Neuronal stem cell (in vitro differentiated cells): ENCODE data around the gene ATP6V1F.

Source experiments
- DNase-seq: peaks from one replicate; pipeline ENCODE4 v3.0.0-alpha.2; 2013; ENCODE audit warnings: low spot score
- H2AFZ ChIP-seq: one replicate; pipeline ENCODE4 v1.6.1; 2013; ENCODE audit warnings: mild to moderate bottlenecking, low read length, inconsistent platforms
- H2AK5ac ChIP-seq: 2 replicates; pipeline ENCODE4 v1.6.1; 2013; ENCODE audit warnings: low read depth, mild to moderate bottlenecking, inconsistent platforms, low read length, moderate library complexity, mixed read lengths
- H2BK120ac ChIP-seq: 2 replicates; pipeline ENCODE4 v1.6.1; 2013; ENCODE audit warnings: low read depth, mild to moderate bottlenecking, inconsistent platforms, low read length, moderate library complexity, mixed read lengths
- H2BK12ac ChIP-seq: one replicate; pipeline ENCODE4 v1.6.1; 2013; ENCODE audit warnings: low read length, inconsistent platforms
- H2BK15ac ChIP-seq: 2 replicates; pipeline ENCODE4 v1.6.1; 2013; ENCODE audit warnings: mild to moderate bottlenecking, low read length, inconsistent platforms, mixed read lengths
- H2BK5ac ChIP-seq: one replicate; pipeline ENCODE4 v1.6.1; 2013; ENCODE audit warnings: inconsistent platforms, mild to moderate bottlenecking, low read length, moderate library complexity
- H3K14ac ChIP-seq: one replicate; pipeline ENCODE4 v1.6.1; 2013; ENCODE audit warnings: low read length, inconsistent platforms
- H3K18ac ChIP-seq: 2 replicates; pipeline ENCODE4 v1.6.1; 2013; ENCODE audit warnings: low read length, inconsistent platforms
- H3K23ac ChIP-seq: 2 replicates; pipeline ENCODE4 v1.6.1; 2013; ENCODE audit warnings: low read depth, mild to moderate bottlenecking, mixed read lengths, low read length, inconsistent platforms; ENCODE audit not compliant: poor library complexity
- H3K27ac ChIP-seq: replicated peaks from 3 replicates; pipeline ENCODE4 v1.5.1; 2013; ENCODE audit warnings: low read length, inconsistent platforms
- H3K27me3 ChIP-seq, 3 experiments: 2 replicates each; pipeline ENCODE4 v1.6.1; 2013; ENCODE audit warnings: low read length in 3 of 3, mild to moderate bottlenecking in 2 of 3, inconsistent platforms in 1 of 3, low read depth in 1 of 3, mixed read lengths in 1 of 3, moderate library complexity in 1 of 3; ENCODE audit not compliant: control insufficient read depth in 3 of 3, insufficient read depth in 3 of 3
- H3K36me3 ChIP-seq, 2 donors: replicated peaks in 1 of 2; 2 replicates each; pipeline ENCODE4 v1.6.1; 2013; ENCODE audit warnings: low read length in 2 of 2; ENCODE audit not compliant: control insufficient read depth in 2 of 2, insufficient read depth in 2 of 2
- H3K4ac ChIP-seq: 2 replicates; pipeline ENCODE4 v1.6.1; 2013; ENCODE audit warnings: inconsistent platforms, mild to moderate bottlenecking, low read length, moderate library complexity
- H3K4me1 ChIP-seq, 2 donors: 1 replicate in 1 of 2; 2 replicates in 1 of 2; pipeline ENCODE4 v1.6.1; 2013; ENCODE audit warnings: low read length in 2 of 2, low read depth in 1 of 2; ENCODE audit not compliant: control insufficient read depth in 2 of 2, insufficient read depth in 1 of 2
- H3K4me2 ChIP-seq: one replicate; pipeline ENCODE4 v1.6.1; 2013; ENCODE audit warnings: mild to moderate bottlenecking, low read length, inconsistent platforms; ENCODE audit not compliant: insufficient read depth, poor library complexity, severe bottlenecking
- H3K4me3 ChIP-seq, 2 donors: 2 replicates each; pipeline ENCODE4 v1.5.1; 2013; ENCODE audit warnings: low read length in 2 of 2, mild to moderate bottlenecking in 2 of 2, inconsistent platforms in 1 of 2, moderate library complexity in 1 of 2
- H3K79me1 ChIP-seq: one replicate; pipeline ENCODE4 v1.6.1; 2013; ENCODE audit warnings: low read depth, mild to moderate bottlenecking, inconsistent platforms, low read length, moderate library complexity
- H3K9ac ChIP-seq: one replicate; pipeline ENCODE4 v1.6.1; 2013; ENCODE audit warnings: mild to moderate bottlenecking, low read depth, low read length, inconsistent platforms; ENCODE audit not compliant: poor library complexity
- H3K9me3 ChIP-seq, 2 donors: replicated peaks in 1 of 2; 2 replicates each; pipeline versions ENCODE3 to v1.6.1; 2013; ENCODE audit warnings: low read length in 2 of 2, mild to moderate bottlenecking in 2 of 2, inconsistent platforms in 1 of 2, low read depth in 1 of 2, mixed read lengths in 1 of 2, moderate library complexity in 1 of 2; ENCODE audit not compliant: control insufficient read depth in 2 of 2, insufficient read depth in 1 of 2
- H4K8ac ChIP-seq: one replicate; pipeline ENCODE4 v1.6.1; 2013; ENCODE audit warnings: low read depth, mild to moderate bottlenecking, inconsistent platforms, low read length, moderate library complexity
- H4K91ac ChIP-seq: one replicate; pipeline ENCODE4 v1.6.1; 2013; ENCODE audit warnings: low read length, low read depth, mild to moderate bottlenecking, inconsistent platforms; ENCODE audit not compliant: poor library complexity
- WGBS, 2 donors: extraction: QIAGEN DNeasy Blood & Tissue Kit; methylation state at CpG; one replicate each; pipeline ENCODE4 v1.1.7; 2013; ENCODE audit warnings: missing lambda C conversion rate in 2 of 2, mixed read lengths in 1 of 2; ENCODE audit not compliant: insufficient read length in 2 of 2, insufficient replicate concordance in 1 of 2; ENCODE audit errors: extremely low coverage in 2 of 2; 5-methylcytosine and 5-hydroxymethylcytosine counted together

Gene ATP6V1F

DNA sequence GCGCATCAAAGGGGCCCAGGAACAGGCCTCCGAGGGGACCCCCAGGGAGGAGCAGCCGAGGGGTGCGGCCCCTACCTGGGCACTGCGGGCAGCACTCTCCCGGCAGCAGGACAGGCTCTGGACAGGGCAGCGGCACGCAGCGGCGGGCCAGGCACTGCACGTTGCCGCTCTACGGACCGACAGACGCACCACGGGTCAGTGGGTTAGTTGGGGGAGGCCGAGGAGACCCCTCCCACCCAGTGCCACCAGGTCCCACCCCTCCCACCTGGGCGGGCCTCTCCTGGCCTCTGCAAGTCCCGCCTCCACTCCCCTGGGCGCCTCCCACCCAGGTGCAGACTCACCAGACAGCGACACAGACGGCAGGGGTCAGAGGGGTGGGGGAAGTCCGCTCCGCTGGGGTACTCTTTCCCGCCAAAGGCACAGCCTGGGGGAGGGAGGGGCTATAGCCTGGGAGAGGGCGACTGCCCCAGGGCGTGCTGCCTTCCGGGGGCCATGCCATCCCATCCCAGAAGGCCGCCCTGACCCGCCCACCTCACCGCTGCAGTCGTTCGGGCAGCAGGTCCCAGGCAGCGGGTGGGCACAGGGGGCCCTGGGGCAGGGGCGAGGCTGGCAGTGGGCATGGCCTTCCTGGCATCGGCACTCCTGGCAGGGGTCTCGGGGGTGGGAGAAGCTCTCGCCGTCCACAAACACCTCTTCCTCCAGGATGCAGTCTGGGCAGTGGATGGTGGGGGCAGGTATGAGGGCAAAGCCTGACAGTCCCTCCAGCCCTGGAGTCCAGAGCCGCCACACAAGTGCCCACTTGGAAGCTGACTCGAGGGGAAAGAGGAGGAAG lies 28.7 kb downstream of the ATP6V1F start:
- H2BK15ac ChIP-seq, result peak overlapping the region; percentile 92
- peaks cover 0 to 7% of the 10 kb centered on the region in 2 donors for H3K9me3 ChIP-seq
- H3K23ac ChIP-seq, result peak overlapping the region; percentile 98
- no CpG with 5 or more reads among the region's 41 CpGs for WGBS, 2 donors
- H3K36me3 ChIP-seq, result peaks cover 0 to 5% of the 10 kb centered on the region in 2 donors
- H3K27me3 ChIP-seq, result peaks cover 7 to 73% (median 27%) of the 10 kb centered on the region in 3 experiments
- peak overlapping the region; percentile 72 for H2AFZ ChIP-seq
- H4K8ac ChIP-seq, result peak overlapping the region; percentile 6
- H3K4me3 ChIP-seq, result peak overlapping the region in 1 of 2 donors; percentile 74
- H3K4me1 ChIP-seq, result peaks cover 0 to 1% of the 10 kb centered on the region in 2 donors
- peak overlapping the region; percentile 77 for H3K9ac ChIP-seq
- H3K27ac ChIP-seq, result no peak overlapping the region
- H3K18ac ChIP-seq, result peak overlapping the region; percentile 90
- peak overlapping the region; percentile 89 for H3K14ac ChIP-seq
- H2BK5ac ChIP-seq, result no peak overlapping the region
- no peak overlapping the region for H3K4ac ChIP-seq
- DNase-seq, result no peak
- no peak overlapping the region for H4K91ac ChIP-seq
- peak overlapping the region; percentile 62 for H3K4me2 ChIP-seq
- peak overlapping the region; percentile 93 for H2BK12ac ChIP-seq
- peaks cover 10% of the 10 kb centered on the region for H3K79me1 ChIP-seq
- H2BK120ac ChIP-seq, result peak overlapping the region; percentile 31
- H2AK5ac ChIP-seq, result peak overlapping the region; percentile 95

- H3K27me3 ChIP-seq, result peaks cover 7 to 74% (median 27%) of the 10 kb centered on the region in 3 experiments
- H3K36me3 ChIP-seq, result peaks cover 0 to 5% of the 10 kb centered on the region in 2 donors
- H3K23ac ChIP-seq, result peak overlapping the region; percentile 98
- H3K14ac ChIP-seq, result peak overlapping the region; percentile 21
- WGBS, 2 donors, result no CpG with 5 or more reads among the region's 11 CpGs
- H3K9me3 ChIP-seq, result peaks cover 0 to 7% of the 10 kb centered on the region in 2 donors
- peaks cover 10% of the 10 kb centered on the region for H3K79me1 ChIP-seq
- H3K4me2 ChIP-seq, result no peak overlapping the region
- H3K4ac ChIP-seq, result no peak overlapping the region
- H3K4me3 ChIP-seq, result peak overlapping the region in 1 of 2 donors; percentile 3
- H3K18ac ChIP-seq, result peak overlapping the region; percentile 57
- DNase-seq, result no peak
- H2BK15ac ChIP-seq, result peak overlapping the region; percentile 85
- H3K4me1 ChIP-seq, result peaks cover 0 to 1% of the 10 kb centered on the region in 2 donors
- H4K91ac ChIP-seq, result no peak overlapping the region
- H2BK120ac ChIP-seq, result no peak overlapping the region
- H4K8ac ChIP-seq, result no peak overlapping the region
- H3K9ac ChIP-seq, result peak overlapping the region; percentile 12
- H2BK12ac ChIP-seq, result peak overlapping the region; percentile 41
- no peak overlapping the region for H2BK5ac ChIP-seq
- no peak overlapping the region for H2AFZ ChIP-seq
- H3K27ac ChIP-seq, result no peak overlapping the region
- peak overlapping the region; percentile 95 for H2AK5ac ChIP-seq
Measured at GRCh38 chr7:128891942-128892269, 29.2 kb downstream of the ATP6V1F start.

- no CpG with 5 or more reads among the region's 13 CpGs for WGBS, 2 donors
- H3K4ac ChIP-seq, result peak overlapping the region; percentile 37
Measured at GRCh38 chr7:128892521-128893250, 30.0 kb downstream of the ATP6V1F start.

More at GRCh38 chr7:128892521-128893250, 30.0 kb downstream of the ATP6V1F start:
- H3K14ac ChIP-seq, result peak overlapping the region; percentile 56
- H2BK120ac ChIP-seq, result no peak overlapping the region
- peaks cover 0 to 1% of the 10 kb centered on the region in 2 donors for H3K4me1 ChIP-seq
- no peak for DNase-seq
- H3K4me2 ChIP-seq, result no peak overlapping the region
- peaks cover 7 to 78% (median 25%) of the 10 kb centered on the region in 3 experiments for H3K27me3 ChIP-seq
- H4K8ac ChIP-seq, result peak overlapping the region; percentile 65
- no peak overlapping the region for H2AFZ ChIP-seq
- peak overlapping the region; percentile 89 for H3K23ac ChIP-seq
- no peak overlapping the region for H2BK5ac ChIP-seq
- peaks cover 0 to 2% of the 10 kb centered on the region in 2 donors for H3K36me3 ChIP-seq
- no peak overlapping the region for H3K4me3 ChIP-seq
- H3K18ac ChIP-seq, result peak overlapping the region; percentile 64
- H3K79me1 ChIP-seq, result peaks cover 10% of the 10 kb centered on the region
- no peak overlapping the region for H2BK15ac ChIP-seq
- H3K27ac ChIP-seq, result no peak overlapping the region
- peak overlapping the region; percentile 70 for H2AK5ac ChIP-seq
- peak overlapping the region; percentile 46 for H2BK12ac ChIP-seq
- peak overlapping the region; percentile 24 for H3K9ac ChIP-seq
- peaks cover 0 to 4% of the 10 kb centered on the region in 2 donors for H3K9me3 ChIP-seq
- H4K91ac ChIP-seq, result peak overlapping the region; percentile 12
